ENCODE results near the gene P2RY13. TPM values are rescaled to one million over a fixed set of nuclear protein-coding genes. Genes with fewer than 3 reads are reported as not detected.

P2RY13 gene
- total and polyA plus RNA-seq, 2 of the 13 experiments (the other 11 are each of a cell fraction or from before 2014, with no cell fraction given) = not detected

- no peaks in the 10 kb centered on the region for H3K79me2 ChIP-seq (ENCODE audit: insufficient read depth, low read length)
- ChIA-PET CTCF (ENCODE audit: low intra/inter-chr PET ratio, low total read pairs) (interaction anchor here (1.7 to 6.6 kb wide), 2 partner anchors 114 to 125 kb away, joined by 13 to 130 read pairs; no protein-coding TSS in a partner anchor), POLR2A (interaction anchor here (0.6 kb wide), 1 partner anchor 31 kb away, joined by 4 read pairs; no protein-coding TSS in a partner anchor)
- TF ChIP-seq, protein P1, sequence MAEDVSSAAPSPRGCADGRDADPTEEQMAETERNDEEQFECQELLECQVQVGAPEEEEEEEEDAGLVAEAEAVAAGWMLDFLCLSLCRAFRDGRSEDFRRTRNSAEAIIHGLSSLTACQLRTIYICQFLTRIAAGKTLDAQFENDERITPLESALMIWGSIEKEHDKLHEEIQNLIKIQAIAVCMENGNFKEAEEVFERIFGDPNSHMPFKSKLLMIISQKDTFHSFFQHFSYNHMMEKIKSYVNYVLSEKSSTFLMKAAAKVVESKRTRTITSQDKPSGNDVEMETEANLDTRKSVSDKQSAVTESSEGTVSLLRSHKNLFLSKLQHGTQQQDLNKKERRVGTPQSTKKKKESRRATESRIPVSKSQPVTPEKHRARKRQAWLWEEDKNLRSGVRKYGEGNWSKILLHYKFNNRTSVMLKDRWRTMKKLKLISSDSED (CRISPR knock-in tag; IDR thresholded peaks at IDR 0.05) = no peak
- TF ChIP-seq SETDB1 (CRISPR knock-in tag; IDR thresholded peaks at IDR 0.05; ENCODE audit: borderline replicate concordance) (no peak), ZNF562 (CRISPR knock-in tag; IDR thresholded peaks at IDR 0.05; ENCODE audit: borderline replicate concordance) (no peak), ZBTB3 (CRISPR knock-in tag; IDR thresholded peaks at IDR 0.05; ENCODE audit: borderline replicate concordance, low read depth) (no peak), ATM (IDR thresholded peaks at IDR 0.05; ENCODE audit: borderline replicate concordance) (no peak), ZNF605 (CRISPR knock-in tag; IDR thresholded peaks at IDR 0.05) (no peak), SNAPC2 (CRISPR knock-in tag; IDR thresholded peaks at IDR 0.05) (no peak), ELF4 (CRISPR knock-in tag; IDR thresholded peaks at IDR 0.05; ENCODE audit: borderline replicate concordance) (no peak), KDM5B (CRISPR knock-in tag; IDR thresholded peaks at IDR 0.05; ENCODE audit: borderline replicate concordance) (no peak), HIVEP1 (CRISPR knock-in tag; IDR thresholded peaks at IDR 0.05) (no peak), ZNF816 (CRISPR knock-in tag; IDR thresholded peaks at IDR 0.05; ENCODE audit: borderline replicate concordance) (no peak), DPF2 (CRISPR knock-in tag; IDR thresholded peaks at IDR 0.05; ENCODE audit: borderline replicate concordance, low read depth) (no peak), ZNF136 (CRISPR knock-in tag; IDR thresholded peaks at IDR 0.05; ENCODE audit: low read depth) (no peak), ZNF713 (CRISPR knock-in tag; IDR thresholded peaks at IDR 0.05) (no peak)
- TF ChIP-seq, protein P2, sequence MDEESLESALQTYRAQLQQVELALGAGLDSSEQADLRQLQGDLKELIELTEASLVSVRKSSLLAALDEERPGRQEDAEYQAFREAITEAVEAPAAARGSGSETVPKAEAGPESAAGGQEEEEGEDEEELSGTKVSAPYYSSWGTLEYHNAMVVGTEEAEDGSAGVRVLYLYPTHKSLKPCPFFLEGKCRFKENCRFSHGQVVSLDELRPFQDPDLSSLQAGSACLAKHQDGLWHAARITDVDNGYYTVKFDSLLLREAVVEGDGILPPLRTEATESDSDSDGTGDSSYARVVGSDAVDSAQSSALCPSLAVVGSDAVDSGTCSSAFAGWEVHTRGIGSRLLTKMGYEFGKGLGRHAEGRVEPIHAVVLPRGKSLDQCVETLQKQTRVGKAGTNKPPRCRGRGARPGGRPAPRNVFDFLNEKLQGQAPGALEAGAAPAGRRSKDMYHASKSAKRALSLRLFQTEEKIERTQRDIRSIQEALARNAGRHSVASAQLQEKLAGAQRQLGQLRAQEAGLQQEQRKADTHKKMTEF (CRISPR knock-in tag; IDR thresholded peaks at IDR 0.05) = no peak
- no peaks in the 10 kb centered on the region for H3K9me3 ChIP-seq (ENCODE audit: low read length)
- H3K4me1 ChIP-seq (ENCODE audit: insufficient read depth, low read length) = peaks cover 18% of the 10 kb centered on the region
- DNase-seq (ENCODE audit: low spot score) = no peak
- no peaks in the 10 kb centered on the region for H4K20me1 ChIP-seq (ENCODE audit: insufficient read depth, low read length)
- H2AFZ ChIP-seq (ENCODE audit: low read length) = no peak overlapping the region
- no peak for FAIRE-seq
- H3K4me3 ChIP-seq (replicated peaks in 1 of 3; ENCODE audit: insufficient read depth in 1 of 3, low read depth in 2 of 3, low read length in 3 of 3) = no peak overlapping the region
- no peaks in the 10 kb centered on the region for H3K27me3 ChIP-seq (ENCODE audit: control insufficient read depth in 1 of 2, insufficient read depth in 2 of 2, low read length in 2 of 2)
- no peaks in the 10 kb centered on the region for H3K36me3 ChIP-seq (replicated peaks in 1 of 2; ENCODE audit: control insufficient read depth in 1 of 2, insufficient read depth in 2 of 2, low read length in 2 of 2)
- no peak overlapping the region for H3K27ac ChIP-seq (ENCODE audit: extremely low read length, insufficient read depth, low read length)
- WGBS (ENCODE audit: low lambda C conversion rate) = 68% methylated on average over 9 of the region's 9 CpGs
- no peak overlapping the region for H3K9ac ChIP-seq (ENCODE audit: insufficient read depth, low read depth, low read length)
- BruUV-seq (replicated peaks) = no TSS peak
- H3K4me2 ChIP-seq (ENCODE audit: low read depth, low read length) = no peak overlapping the region
- ATAC-seq = no peak
- in situ Hi-C loops (cut with HindIII; ENCODE audit: extremely low pct_ligation_motif_present, low pct_unique_long_range_greater_than_20kb) (loop anchor here (5.0 kb wide), 2 partner anchors 54 to 114 kb away; no protein-coding TSS in a partner anchor), intact Hi-C loops (cut with micrococcal nuclease; ENCODE audit: unreplicated experiment) (loop anchor here (5.0 kb wide), 1 partner anchor 214 kb away; no protein-coding TSS in a partner anchor)
Observed at GRCh38 chr3:151281671-151282324, 47.6 kb downstream of the P2RY13 start.
